Activated B cell treated with CpG ODN at 0.5 μM for 24 hours (primary cell): ENCODE measurements around the gene BTBD7. TPM values are rescaled to one million over a fixed set of nuclear protein-coding genes. Genes with fewer than 3 reads are reported as not detected.

Experiments used
- ATAC-seq: fragments of 200-7000 bp; cut with Tn5 transposase; one replicate; pipeline ENCODE4 v1.10.0; 2021; ENCODE audit warnings: low read depth, mild to moderate bottlenecking, moderate library complexity
- CTCF ChIA-PET: fragments of 350-600 bp; sonication (Branson Sonifier 250); formaldehyde crosslinking; loops from one replicate; lab custom pipeline; 2021; ENCODE audit warnings: antibody characterized with exemption; lab: Charles Lee
- POLR2A ChIA-PET: fragments of 350-600 bp; sonication (Branson Sonifier 250); formaldehyde crosslinking; loops from one replicate; lab custom pipeline; 2021; ENCODE audit warnings: antibody characterized with exemption; lab: Charles Lee
- DNase-seq: peaks from one replicate; pipeline ENCODE4 v3.0.0; 2022
- H3K27ac Mint-ChIP-seq: one replicate; pipeline ENCODE4 v1.8.0; 2020; ENCODE audit warnings: mixed read lengths
- H3K27me3 Mint-ChIP-seq: one replicate; pipeline ENCODE4 v1.8.0; 2021; ENCODE audit warnings: mixed read lengths
- H3K36me3 Mint-ChIP-seq: one replicate; pipeline ENCODE4 v1.8.0; 2021; ENCODE audit warnings: low read depth, mixed read lengths
- H3K4me1 Mint-ChIP-seq: one replicate; pipeline ENCODE4 v1.8.0; 2021; ENCODE audit warnings: mixed read lengths
- H3K4me3 Mint-ChIP-seq: one replicate; pipeline ENCODE4 v1.8.0; 2020; ENCODE audit warnings: mild to moderate bottlenecking, mixed read lengths
- H3K9me3 Mint-ChIP-seq: one replicate; pipeline ENCODE4 v1.8.0; 2020; ENCODE audit warnings: mixed read lengths
- CTCF ChIP-seq: fragments of 200-600 bp; IDR thresholded peaks from one replicate; pipeline ENCODE4 v1.8.0; 2022; ENCODE audit warnings: antibody characterized with exemption, mild to moderate bottlenecking
- intact Hi-C: fragments of 100-400 bp; cut with micrococcal nuclease; formaldehyde crosslinking; loops from one replicate; pipeline ENCODE4 v1.15.1; 2024
- total RNA-seq: library from RNA; stranded (reverse); gene quantifications from 2 replicates; pipeline ENCODE4 v1.2.3, GENCODE V29; 2022

Gene BTBD7
- total RNA-seq, 1 donor from 2014 or later = 41.2 TPM

GRCh38 chr14:93303659-93304058, 29.2 kb downstream of the BTBD7 start:
- ChIA-PET CTCF (no interaction called here), POLR2A (no interaction called here)
- ATAC-seq = no peak
- TF ChIP-seq CTCF = no peak
- Mint-ChIP-seq H3K4me1 (peaks cover 50% of the 10 kb centered on the region), H3K4me3 (no peak overlapping the region), H3K27me3 (no peaks in the 10 kb centered on the region), H3K9me3 (no peaks in the 10 kb centered on the region), H3K27ac (no peak overlapping the region), H3K36me3 (peaks cover 4% of the 10 kb centered on the region)
- DNase-seq = no peak
- intact Hi-C loops = no loop called here

- CTCF ChIA-PET = interaction anchor here (0.8 kb wide), 1 partner anchor 208 kb away, joined by 3 read pairs; no protein-coding TSS in a partner anchor
- no peaks in the 10 kb centered on the region for H3K27me3 Mint-ChIP-seq
- intact Hi-C loops = no loop called here
- peaks cover 51% of the 10 kb centered on the region for H3K4me1 Mint-ChIP-seq
- no peaks in the 10 kb centered on the region for H3K36me3 Mint-ChIP-seq
- no peaks in the 10 kb centered on the region for H3K9me3 Mint-ChIP-seq
- POLR2A ChIA-PET = interaction anchor here (0.6 kb wide), 1 partner anchor 51 kb away, joined by 3 read pairs; no protein-coding TSS in a partner anchor
- no peak overlapping the region for H3K4me3 Mint-ChIP-seq
- no peak for TF ChIP-seq CTCF
- DNase-seq = no peak
- ATAC-seq = no peak
- H3K27ac Mint-ChIP-seq = no peak overlapping the region
These were observed 29.9 kb downstream of the BTBD7 start for GRCh38 chr14:93302688-93303581.

GRCh38 chr14:93301821-93302447, 30.9 kb downstream of the BTBD7 start:
- ATAC-seq (no peak), DNase-seq (no peak)
- CTCF ChIA-PET = interaction anchor here (0.8 kb wide), 1 partner anchor 209 kb away, joined by 3 read pairs; no protein-coding TSS in a partner anchor
- intact Hi-C loops = no loop called here
- Mint-ChIP-seq H3K4me3 (no peak overlapping the region), H3K27me3 (no peaks in the 10 kb centered on the region), H3K27ac (no peak overlapping the region), H3K9me3 (no peaks in the 10 kb centered on the region), H3K36me3 (peaks cover 1% of the 10 kb centered on the region), H3K4me1 (peaks cover 46% of the 10 kb centered on the region)
- no peak for TF ChIP-seq CTCF
- POLR2A ChIA-PET = no interaction called here

GRCh38 chr14:93299866-93300265, 33.0 kb downstream of the BTBD7 start:
- intact Hi-C loops = no loop called here
- no peak for TF ChIP-seq CTCF
- Mint-ChIP-seq H3K4me1 (peaks cover 34% of the 10 kb centered on the region), H3K27me3 (no peaks in the 10 kb centered on the region), H3K36me3 (peaks cover 5% of the 10 kb centered on the region), H3K27ac (no peak overlapping the region), H3K4me3 (no peak overlapping the region), H3K9me3 (no peaks in the 10 kb centered on the region)
- ChIA-PET POLR2A (no interaction called here), CTCF (no interaction called here)
- ATAC-seq (no peak), DNase-seq (no peak)

- DNase-seq = no peak
- Mint-ChIP-seq H3K9me3 (no peaks in the 10 kb centered on the region), H3K4me1 (peaks cover 34% of the 10 kb centered on the region), H3K36me3 (peaks cover 8% of the 10 kb centered on the region), H3K4me3 (no peak overlapping the region), H3K27me3 (no peaks in the 10 kb centered on the region), H3K27ac (no peak overlapping the region)
- no peak for ATAC-seq
- intact Hi-C loops = no loop called here
- POLR2A ChIA-PET = interaction anchor here (0.6 kb wide), 1 partner anchor 414 kb away, joined by 3 read pairs; no protein-coding TSS in a partner anchor
- no peak for TF ChIP-seq CTCF
- CTCF ChIA-PET = no interaction called here
These were observed 33.4 kb downstream of the BTBD7 start for GRCh38 chr14:93299416-93299815.
